HG03039 (cell line): ENCODE results near the gene HBA2.
"Not testable (repeated sequence)": the region's sequence is repeated elsewhere in the genome, so short reads cannot be mapped to it uniquely, and the experiment has no call there.

Source experiments
- ATAC-seq: cut with Tn5 transposase; IDR thresholded peaks from one replicate; pipeline ENCODE4 v1.9.1; 2021; ENCODE audit warnings: mild to moderate bottlenecking, moderate library complexity; ENCODE audit not compliant: unreplicated experiment

HBA2 gene

DNA sequence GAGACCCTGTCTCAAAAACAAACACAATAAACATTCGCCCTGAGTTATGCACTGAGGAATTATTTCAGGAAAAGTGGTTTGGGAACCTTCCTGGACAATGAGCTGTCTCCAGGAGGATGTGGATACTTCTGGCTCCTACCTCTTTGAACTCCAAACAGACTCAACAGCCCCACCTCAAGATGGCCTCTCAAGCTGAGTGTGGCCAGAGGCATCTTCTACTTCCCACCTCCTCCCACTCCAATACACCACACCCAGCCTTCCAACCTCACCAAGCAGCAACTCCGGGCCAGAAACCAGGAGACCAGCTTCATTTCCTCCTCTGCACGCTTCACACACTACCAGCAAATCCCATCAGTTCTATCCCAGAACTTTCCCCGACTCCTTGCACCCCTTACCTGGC, 19.2 kb downstream of the HBA2 start:
- ATAC-seq, result no peak

- no peak for ATAC-seq
Measured at GRCh38 chr16:192686-193085, 20.0 kb downstream of the HBA2 start.

- no peak for ATAC-seq
Measured at GRCh38 chr16:193441-193840, 20.8 kb downstream of the HBA2 start.

- ATAC-seq, result no peak
Measured at GRCh38 chr16:194516-194915, 21.8 kb downstream of the HBA2 start.

- no peak for ATAC-seq
Measured at GRCh38 chr16:200388-200787, 27.7 kb downstream of the HBA2 start.

DNA sequence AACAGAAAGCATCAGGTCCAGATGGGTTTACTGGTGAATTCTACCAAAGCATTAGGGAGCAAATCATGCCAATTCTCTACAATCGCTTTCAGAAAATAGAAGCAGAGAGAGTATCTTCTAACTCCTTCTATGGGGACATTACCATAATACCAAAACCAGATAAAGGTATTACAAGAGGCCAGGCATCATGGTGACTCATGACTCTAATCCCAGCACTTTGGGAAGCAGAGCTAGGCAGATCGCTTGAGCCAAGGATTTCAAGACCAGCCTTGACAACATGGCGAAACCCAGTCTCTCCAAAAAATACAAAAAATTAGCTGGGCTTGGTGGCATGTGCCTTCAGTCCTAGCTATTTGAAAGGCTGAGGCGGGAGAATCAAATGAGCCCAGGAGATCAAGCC, 30.6 kb downstream of the HBA2 start:
- no peak for ATAC-seq

DNA sequence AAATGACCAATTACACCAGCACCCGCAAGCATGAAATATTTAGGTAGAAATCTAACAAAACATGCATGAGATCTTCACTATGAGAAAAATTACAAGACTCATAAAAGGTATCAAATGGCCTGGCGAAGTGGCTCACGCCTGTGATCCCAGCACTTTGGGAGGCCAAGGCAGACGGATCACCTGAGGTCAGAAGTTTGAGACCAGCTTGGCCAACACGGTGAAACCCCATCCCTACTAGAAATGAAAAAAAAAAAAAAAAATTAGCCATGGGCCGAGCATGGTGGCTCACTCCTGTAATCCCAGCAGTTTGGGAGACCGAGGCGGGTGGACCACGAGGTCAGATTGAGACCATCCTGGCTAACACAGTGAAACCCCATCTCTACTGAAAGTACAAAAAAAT, 31.4 kb downstream of the HBA2 start:
- not testable (repeated sequence) for ATAC-seq

- ATAC-seq, result not testable (repeated sequence)
Measured at GRCh38 chr16:209359-209758, 36.7 kb downstream of the HBA2 start.

DNA sequence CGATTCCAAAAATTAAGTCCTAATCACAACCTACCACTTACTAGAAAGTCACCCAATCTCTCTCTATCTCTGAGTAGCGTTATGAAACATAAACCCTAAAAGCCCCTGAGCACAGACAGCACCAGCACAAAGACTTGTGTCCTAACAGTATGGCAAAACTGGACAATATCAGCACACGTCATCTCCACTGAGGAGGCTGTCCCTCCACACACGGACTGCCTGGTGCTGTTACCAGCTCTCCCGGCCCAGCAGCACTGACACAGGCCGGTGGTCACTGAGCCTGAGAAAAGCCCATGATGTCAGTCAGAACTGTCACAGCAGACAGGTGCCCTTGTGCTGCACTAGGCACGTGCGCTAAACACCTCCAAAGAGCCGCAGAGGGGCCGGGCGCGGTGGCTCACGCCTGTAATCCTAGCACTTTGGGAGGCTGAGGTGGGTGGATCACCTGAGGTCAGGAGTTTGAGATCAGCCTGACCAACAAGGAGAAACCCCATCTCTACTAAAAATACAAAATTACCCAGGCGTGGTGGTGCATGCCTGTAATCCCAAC, 39.0 kb downstream of the HBA2 start:
- not testable (repeated sequence) for ATAC-seq

DNA sequence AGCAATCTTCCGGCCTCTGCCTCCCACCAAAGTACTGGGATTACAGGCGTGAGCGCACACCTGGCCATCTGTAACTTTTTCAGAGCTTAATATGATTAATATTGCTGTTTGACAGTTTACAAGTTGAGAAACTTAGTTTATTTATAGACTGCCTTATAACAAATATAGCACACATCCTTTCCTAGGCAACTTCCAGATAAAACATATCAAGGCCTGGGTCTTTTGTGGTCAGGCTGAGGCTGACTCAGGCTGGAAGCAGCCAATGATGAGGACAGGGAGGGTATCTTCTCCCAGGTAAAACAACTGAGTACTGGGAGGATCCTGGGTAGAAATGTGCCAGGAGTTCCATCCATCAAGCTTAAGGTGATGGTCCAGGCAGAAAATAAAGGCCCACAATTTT, 40.3 kb downstream of the HBA2 start:
- no peak for ATAC-seq

DNA sequence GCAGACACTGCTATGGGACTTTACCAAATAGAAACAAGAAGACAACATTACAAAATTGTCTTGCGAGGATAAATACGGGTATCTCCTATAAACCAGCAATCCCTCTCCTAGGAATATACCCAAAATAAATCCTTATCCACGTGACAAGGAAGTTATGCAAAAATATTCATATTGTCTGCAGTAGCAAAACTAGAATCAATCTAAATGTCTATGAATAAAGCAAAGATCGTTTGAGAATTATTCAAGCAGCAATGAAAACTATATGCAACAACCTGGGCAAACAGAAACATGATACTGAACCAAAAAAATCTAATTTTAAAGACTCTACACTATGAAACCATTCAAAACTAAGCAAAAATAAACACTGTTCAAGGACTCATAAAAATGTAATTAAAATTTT, 47.3 kb downstream of the HBA2 start:
- ATAC-seq, result no peak
